LoVo (cell line): ENCODE measurements around the gene GMDS.

ENCODE experiments used
- DNase-seq: peaks from one replicate; pipeline ENCODE4 v3.0.0-alpha.2; 2016; ENCODE audit warnings: low spot score

The GMDS gene

GRCh38 chr6:1651362-1651761 is 594.0 kb downstream of the GMDS start:
- no peak for DNase-seq

GRCh38 chr6:1645466-1646185 is 599.8 kb downstream of the GMDS start:
- no peak for DNase-seq

- no peak for DNase-seq
These were observed 600.8 kb downstream of the GMDS start for GRCh38 chr6:1644516-1645060.

GRCh38 chr6:1643830-1644445 is 601.5 kb downstream of the GMDS start:
- DNase-seq: no peak

- DNase-seq: no peak
These were observed 602.3 kb downstream of the GMDS start for GRCh38 chr6:1643111-1643510.

- peak; percentile 84 for DNase-seq
These were observed 604.0 kb downstream of the GMDS start for GRCh38 chr6:1641343-1641885.

GRCh38 chr6:1640476-1640875 is 604.9 kb downstream of the GMDS start:
- DNase-seq: no peak

GRCh38 chr6:1639430-1639829 is 606.0 kb downstream of the GMDS start:
- DNase-seq: no peak

GRCh38 chr6:1636971-1637871 is 608.2 kb downstream of the GMDS start:
- peak; percentile 64 for DNase-seq

- no peak for DNase-seq
These were observed 609.1 kb downstream of the GMDS start for GRCh38 chr6:1636272-1636825.

GRCh38 chr6:1635305-1636010 is 609.9 kb downstream of the GMDS start:
- no peak for DNase-seq

- DNase-seq: no peak
These were observed 611.3 kb downstream of the GMDS start for GRCh38 chr6:1634081-1634480.

- no peak for DNase-seq
These were observed 611.9 kb downstream of the GMDS start for GRCh38 chr6:1633366-1634021.

- no peak for DNase-seq
These were observed 614.2 kb downstream of the GMDS start for GRCh38 chr6:1631251-1631650.

GRCh38 chr6:1630771-1631217 is 614.6 kb downstream of the GMDS start:
- DNase-seq: no peak

GRCh38 chr6:1630212-1630770 is 615.1 kb downstream of the GMDS start:
- DNase-seq: no peak

GRCh38 chr6:1629316-1629715 is 616.1 kb downstream of the GMDS start:
- DNase-seq: no peak

GRCh38 chr6:1627827-1628560 is 617.4 kb downstream of the GMDS start:
- DNase-seq: no peak

GRCh38 chr6:1626481-1626880 is 618.9 kb downstream of the GMDS start:
- no peak for DNase-seq
